ENCODE measurements around the gene CBX6. TPM values are rescaled to one million over a fixed set of nuclear protein-coding genes. Genes with fewer than 3 reads are reported as not detected.

CBX6 gene
- total and polyA plus RNA-seq, 9 of the 15 experiments (the other 6 are each of a cell fraction or from before 2014, with no cell fraction given) = 0.75 to 31.6 (median 8.0) TPM

- TF ChIP-seq EHMT2 (IDR thresholded peaks at IDR 0.05) (no peak), CHCHD3 (CRISPR knock-in tag; IDR thresholded peaks at IDR 0.05) (no peak), L3MBTL2 (IDR thresholded peaks at IDR 0.05) (0 out of 2 replicates have a peak, but pooled peaks have one; percentile 41), ATF2 (CRISPR knock-in tag; IDR thresholded peaks at IDR 0.05) (no peak), BACH1 (tag; IDR thresholded peaks at IDR 0.05) (peak; percentile 75; the same call in 1 of the 2 replicates), CUX1 (CRISPR knock-in tag; IDR thresholded peaks at IDR 0.05) (no peak), KLF1 (tag; IDR thresholded peaks at IDR 0.05) (no peak), BDP1 (IDR thresholded peaks at IDR 0.05; ENCODE audit: insufficient read depth, insufficient read length) (no peak), ARID1B (IDR thresholded peaks at IDR 0.05) (peak; percentile 33; the same call in 1 of the 2 replicates), CBFB (CRISPR knock-in tag; IDR thresholded peaks at IDR 0.05) (no peak; the same call in 1 of the 2 replicates), SRSF9 (IDR thresholded peaks at IDR 0.05; ENCODE audit: borderline replicate concordance, low read depth, low read length) (no peak), ELF4 (CRISPR knock-in tag; IDR thresholded peaks at IDR 0.05) (no peak), ATF1 (CRISPR knock-in tag; IDR thresholded peaks at IDR 0.05) (no peak), ATF1 (tag; IDR thresholded peaks at IDR 0.05) (peak; percentile 61), PCBP1 (IDR thresholded peaks at IDR 0.05; ENCODE audit: low read depth, low read length, poor library complexity, severe bottlenecking) (peak; percentile 2), MTA2 (IDR thresholded peaks at IDR 0.05; ENCODE audit: low read depth) (no peak), POLR2AphosphoS2 (IDR thresholded peaks at IDR 0.05; ENCODE audit: low read length) (no peak), JUN (IDR thresholded peaks at IDR 0.05; ENCODE audit: borderline replicate concordance, low read depth, low read length) (no peak), JUN (CRISPR knock-in tag; IDR thresholded peaks at IDR 0.05; ENCODE audit: borderline replicate concordance) (no peak), MTF1 (CRISPR knock-in tag; IDR thresholded peaks at IDR 0.05; ENCODE audit: borderline replicate concordance) (no peak), ZNF280B (CRISPR knock-in tag; IDR thresholded peaks at IDR 0.05) (no peak), DIDO1 (tag; IDR thresholded peaks at IDR 0.05; ENCODE audit: low read depth) (no peak)
Measured at GRCh38 chr22:38872172-38872830, at the start of gene CBX6 (continued).

Measured in K562 (cell line).